GM18868 (cell line): ENCODE measurements around the gene KCNJ4.
"Not testable (repeated sequence)": the region's sequence is repeated elsewhere in the genome, so short reads cannot be mapped to it uniquely, and the experiment has no call there.

Source experiments
- ATAC-seq: cut with Tn5 transposase; IDR thresholded peaks from one replicate; pipeline ENCODE4 v1.9.1; 2021; ENCODE audit warnings: mild to moderate bottlenecking, moderate library complexity; ENCODE audit not compliant: unreplicated experiment

KCNJ4 gene

GRCh38 chr22:38388506-38389427, 66.2 kb downstream of the KCNJ4 start:
- ATAC-seq, result not testable (repeated sequence)

GRCh38 chr22:38386918-38387317, 68.1 kb downstream of the KCNJ4 start:
- ATAC-seq, result not testable (repeated sequence)

- ATAC-seq, result no peak
These were observed 71.6 kb downstream of the KCNJ4 start for GRCh38 chr22:38383417-38383816.

GRCh38 chr22:38381371-38381770, 73.6 kb downstream of the KCNJ4 start:
- not testable (repeated sequence) for ATAC-seq
